SH-SY5Y (cell line): ENCODE results near the gene TTC39C.

Experiments used
- GATA2 ChIP-seq: IDR thresholded peaks from 2 replicates; pipeline ENCODE4 v1.6.1; 2011; ENCODE audit warnings: mild to moderate bottlenecking, low read depth, low read length
- GATA3 ChIP-seq: IDR thresholded peaks from 2 replicates; pipeline ENCODE4 v1.6.1; 2011; ENCODE audit warnings: low read depth, mild to moderate bottlenecking, low read length, moderate library complexity

- no peak for TF ChIP-seq GATA2
- no peak for TF ChIP-seq GATA3
These were observed 8.7 kb downstream of the TTC39C start for GRCh38 chr18:24023185-24023814.
